Measurements from ENCODE around the gene MOB3A. TPM values are rescaled to one million over a fixed set of nuclear protein-coding genes. Genes with fewer than 3 reads are reported as not detected.
"Not testable (repeated sequence)": the region's sequence is repeated elsewhere in the genome, so short reads cannot be mapped to it uniquely, and the experiment has no call there.

MOB3A gene
- total RNA-seq, 3 donors from 2014 or later (not counting 1 experiment from before 2014, with no cell fraction given) = 239 to 314 (median 246) TPM

DNA sequence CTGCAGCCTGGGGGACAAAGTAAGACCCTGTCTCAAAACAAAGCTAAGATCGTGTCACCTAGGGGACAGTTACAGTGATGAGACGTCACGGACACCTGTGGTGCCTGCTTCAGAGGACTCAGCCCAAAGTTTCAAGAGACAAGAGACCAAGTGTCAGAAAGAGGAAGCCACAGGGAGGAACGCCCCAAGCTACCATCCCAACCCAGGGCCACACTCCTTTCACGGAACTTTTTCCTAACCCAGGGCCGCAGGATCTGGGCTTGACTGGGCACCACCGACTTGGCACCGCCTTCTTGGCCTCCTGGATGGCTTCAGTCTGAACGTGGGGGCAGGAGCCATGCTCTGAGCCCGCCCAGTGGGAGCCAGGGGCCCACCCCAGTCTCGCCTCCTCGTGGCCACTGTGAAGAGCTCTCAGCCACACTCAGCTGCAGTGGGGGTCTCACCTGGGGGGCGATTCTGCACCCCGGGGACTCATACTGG, 8.5 kb downstream of the MOB3A start:
- Histone ChIP-seq H3K4me1 (ENCODE audit: control insufficient read depth, insufficient read depth, low read length) (peaks cover 87% of the 10 kb centered on the region), H3K9me3 (ENCODE audit: control insufficient read depth, insufficient read depth, low read length) (no peaks in the 10 kb centered on the region), H3K4me3 (ENCODE audit: low read length) (no peak overlapping the region), H3K36me3 (ENCODE audit: control insufficient read depth, insufficient read depth, low read length) (peaks cover under 1% of the 10 kb centered on the region), H3K27ac (ENCODE audit: low read length) (peak overlapping the region; percentile 94), H3K27me3 (ENCODE audit: control insufficient read depth, insufficient read depth, low read length) (no peaks in the 10 kb centered on the region)
- Mint-ChIP-seq H3K27ac (peak overlapping the region; percentile 95 to 99), H3K4me3 (peak overlapping the region; percentile 80), H3K27me3 (ENCODE audit: low read depth in 2 of 2) (no peaks in the 10 kb centered on the region), H3K9me3 (no peaks in the 10 kb centered on the region), H3K4me1 (peaks cover 64 to 65% of the 10 kb centered on the region in 2 donors), H3K36me3 (no peaks in the 10 kb centered on the region)
- intact Hi-C loops (cut with micrococcal nuclease) = loop anchor here (1.0 to 5.0 kb wide), 5 partner anchors 9 to 205 kb away; partner anchors contain the start of genes IZUMO4, MOB3A, PLEKHJ1 and SF3A2
- peak in 1 of 2 donors; percentile 64 for DNase-seq
- peak; percentile 8 to 34 (median 15) for ATAC-seq
- 8% methylated on average over 14 of the region's 14 CpGs for WGBS (ENCODE audit: insufficient coverage)
- TF ChIP-seq, protein P1, sequence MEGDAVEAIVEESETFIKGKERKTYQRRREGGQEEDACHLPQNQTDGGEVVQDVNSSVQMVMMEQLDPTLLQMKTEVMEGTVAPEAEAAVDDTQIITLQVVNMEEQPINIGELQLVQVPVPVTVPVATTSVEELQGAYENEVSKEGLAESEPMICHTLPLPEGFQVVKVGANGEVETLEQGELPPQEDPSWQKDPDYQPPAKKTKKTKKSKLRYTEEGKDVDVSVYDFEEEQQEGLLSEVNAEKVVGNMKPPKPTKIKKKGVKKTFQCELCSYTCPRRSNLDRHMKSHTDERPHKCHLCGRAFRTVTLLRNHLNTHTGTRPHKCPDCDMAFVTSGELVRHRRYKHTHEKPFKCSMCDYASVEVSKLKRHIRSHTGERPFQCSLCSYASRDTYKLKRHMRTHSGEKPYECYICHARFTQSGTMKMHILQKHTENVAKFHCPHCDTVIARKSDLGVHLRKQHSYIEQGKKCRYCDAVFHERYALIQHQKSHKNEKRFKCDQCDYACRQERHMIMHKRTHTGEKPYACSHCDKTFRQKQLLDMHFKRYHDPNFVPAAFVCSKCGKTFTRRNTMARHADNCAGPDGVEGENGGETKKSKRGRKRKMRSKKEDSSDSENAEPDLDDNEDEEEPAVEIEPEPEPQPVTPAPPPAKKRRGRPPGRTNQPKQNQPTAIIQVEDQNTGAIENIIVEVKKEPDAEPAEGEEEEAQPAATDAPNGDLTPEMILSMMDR (IDR thresholded peaks at IDR 0.05) = peak; percentile 17

DNA sequence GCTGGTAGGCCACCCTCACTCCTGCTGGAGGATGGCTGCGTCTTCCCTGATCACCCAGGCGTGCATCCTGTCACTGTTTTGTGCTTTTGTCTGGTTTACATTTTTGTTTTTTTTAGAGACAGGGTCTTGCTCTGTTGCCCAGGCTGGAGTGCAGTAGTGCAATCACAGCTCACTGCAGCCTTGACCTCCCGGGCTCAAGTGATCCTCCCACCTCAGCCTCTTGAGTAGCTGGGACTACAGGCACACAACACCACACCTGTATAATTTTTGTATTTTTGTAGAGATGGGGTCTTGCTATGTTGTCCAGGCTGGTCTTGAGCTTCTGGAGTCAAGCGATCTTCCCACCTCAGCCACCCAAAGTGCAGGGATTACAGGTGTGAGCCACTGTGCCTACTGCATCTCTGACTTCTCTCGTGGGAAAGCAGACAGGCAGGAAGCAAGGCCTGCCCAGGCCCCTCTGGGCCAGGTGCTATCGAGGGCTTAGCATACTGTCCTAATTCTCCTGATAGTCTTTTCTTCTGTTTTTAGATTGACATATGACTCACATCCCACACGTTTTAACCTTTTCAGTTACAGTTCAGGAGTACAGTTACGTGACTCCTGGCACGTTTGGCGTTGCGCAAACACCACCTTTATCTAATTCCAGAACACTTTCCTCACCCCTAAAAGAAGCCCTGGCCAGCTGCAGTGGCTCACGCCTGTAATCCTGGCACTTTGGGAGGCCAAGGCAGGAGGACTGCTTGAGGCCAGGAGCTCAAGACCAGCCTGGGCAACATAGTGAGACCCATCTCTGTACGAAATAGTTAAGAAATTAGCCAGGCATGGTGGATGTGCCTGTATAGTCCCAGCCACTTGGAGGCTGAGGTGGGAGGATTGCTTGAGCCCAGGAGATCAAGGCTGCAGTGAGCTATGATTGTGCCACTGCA, 9.2 kb downstream of the MOB3A start:
- intact Hi-C loops (cut with micrococcal nuclease) = loop anchor here (1.0 to 5.0 kb wide), 5 partner anchors 9 to 205 kb away; partner anchors contain the start of genes IZUMO4, MOB3A, PLEKHJ1 and SF3A2
- H3K27ac Mint-ChIP-seq = peak overlapping the region; percentile 95 to 99
- peak overlapping the region; percentile 80 for H3K4me3 Mint-ChIP-seq
- peak overlapping the region; percentile 94 for H3K27ac ChIP-seq (ENCODE audit: low read length)
- not testable (repeated sequence) for H3K27me3 Mint-ChIP-seq (ENCODE audit: low read depth in 2 of 2); H3K27me3 ChIP-seq (ENCODE audit: control insufficient read depth, insufficient read depth, low read length); H3K9me3 Mint-ChIP-seq; H3K9me3 ChIP-seq (ENCODE audit: control insufficient read depth, insufficient read depth, low read length); ATAC-seq; H3K4me3 ChIP-seq (ENCODE audit: low read length); H3K36me3 ChIP-seq (ENCODE audit: control insufficient read depth, insufficient read depth, low read length); H3K36me3 Mint-ChIP-seq
- peaks cover 87% of the 10 kb centered on the region for H3K4me1 ChIP-seq (ENCODE audit: control insufficient read depth, insufficient read depth, low read length)
- DNase-seq = peak in 1 of 2 donors; percentile 41
- H3K4me1 Mint-ChIP-seq = peaks cover 71 to 72% of the 10 kb centered on the region in 2 donors
- 37% methylated on average over 13 of the region's 13 CpGs for WGBS (ENCODE audit: insufficient coverage)

DNA sequence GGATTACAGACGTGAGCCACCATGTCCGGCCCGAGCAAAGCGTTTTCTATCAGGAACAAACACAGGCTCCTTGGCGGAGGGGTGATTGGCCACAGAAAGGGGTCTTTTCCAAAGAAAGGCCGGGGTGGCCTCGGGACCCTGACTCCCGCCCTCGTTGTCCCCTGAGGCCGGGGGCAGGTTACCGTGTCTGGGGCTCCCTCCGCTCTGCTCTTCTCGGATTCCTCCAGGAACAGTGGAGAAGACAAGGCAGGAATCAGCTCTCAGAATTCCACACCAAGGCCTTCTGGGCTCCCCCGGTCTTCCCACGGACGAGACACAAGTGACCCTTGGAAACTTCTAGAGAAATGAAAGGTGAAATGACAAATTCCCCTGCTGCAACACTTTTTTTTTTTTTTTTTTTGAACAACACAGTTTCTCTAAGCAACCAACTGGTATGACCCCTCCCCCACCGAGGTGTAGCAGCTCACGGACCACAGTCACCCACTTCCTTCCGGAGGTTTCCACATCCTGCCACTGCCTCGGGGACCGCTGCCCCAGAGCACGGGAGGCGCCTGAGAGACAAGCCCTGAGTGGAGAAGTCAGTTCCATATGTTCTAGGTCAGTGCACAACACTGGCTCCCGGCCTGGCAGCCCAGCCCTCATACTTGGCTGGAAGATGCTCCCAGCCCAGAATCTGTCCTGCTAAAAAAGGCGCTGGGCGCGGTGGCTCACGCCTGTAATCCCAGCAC, 11.0 kb downstream of the MOB3A start:
- Mint-ChIP-seq H3K27ac (peak overlapping the region; percentile 95 to 99), H3K27me3 (ENCODE audit: low read depth in 2 of 2) (no peaks in the 10 kb centered on the region), H3K4me1 (peaks cover 74 to 77% of the 10 kb centered on the region in 2 donors), H3K36me3 (no peaks in the 10 kb centered on the region), H3K4me3 (peak overlapping the region; percentile 99), H3K9me3 (no peaks in the 10 kb centered on the region)
- Histone ChIP-seq H3K4me1 (ENCODE audit: control insufficient read depth, insufficient read depth, low read length) (peaks cover 87% of the 10 kb centered on the region), H3K36me3 (ENCODE audit: control insufficient read depth, insufficient read depth, low read length) (peaks cover 11% of the 10 kb centered on the region), H3K27me3 (ENCODE audit: control insufficient read depth, insufficient read depth, low read length) (no peaks in the 10 kb centered on the region), H3K27ac (ENCODE audit: low read length) (peak overlapping the region; percentile 98), H3K4me3 (ENCODE audit: low read length) (peak overlapping the region; percentile 91), H3K9me3 (ENCODE audit: control insufficient read depth, insufficient read depth, low read length) (no peaks in the 10 kb centered on the region)
- DNase-seq = peak; percentile 94 to 99
- peak; percentile 28 to 78 (median 68) for ATAC-seq
- 2% methylated on average over 28 of the region's 28 CpGs for WGBS (ENCODE audit: insufficient coverage)
- TF ChIP-seq, protein P1 (IDR thresholded peaks at IDR 0.05) = no peak
- intact Hi-C loops (cut with micrococcal nuclease) = loop anchor here (2.0 to 5.0 kb wide), 5 partner anchors 34 to 203 kb away; partner anchors contain the start of genes MKNK2, PLEKHJ1 and SF3A2

Data from natural killer cell (primary cell).